OCI-LY7 (cell line): ENCODE data around the gene FRMD5.

Experiments
- EZH2phosphoT487 ChIP-seq: fragments of 200-600 bp; sonication (generic); IDR thresholded peaks from 2 replicates; pipeline ENCODE4 v1.6.1; 2018; ENCODE audit warnings: low read depth, borderline replicate concordance, mild to moderate bottlenecking, mixed run types, antibody characterized with exemption, low read length, moderate library complexity, mixed read lengths
- TF ChIP-seq, protein P1 (sequence below): fragments of 200-600 bp; sonication (generic); conservative IDR thresholded peaks from 2 replicates; pipeline ENCODE4 v1.5.1; 2014; ENCODE audit warnings: mild to moderate bottlenecking, antibody characterized with exemption, low read length, moderate library complexity, mixed read lengths

DNA sequence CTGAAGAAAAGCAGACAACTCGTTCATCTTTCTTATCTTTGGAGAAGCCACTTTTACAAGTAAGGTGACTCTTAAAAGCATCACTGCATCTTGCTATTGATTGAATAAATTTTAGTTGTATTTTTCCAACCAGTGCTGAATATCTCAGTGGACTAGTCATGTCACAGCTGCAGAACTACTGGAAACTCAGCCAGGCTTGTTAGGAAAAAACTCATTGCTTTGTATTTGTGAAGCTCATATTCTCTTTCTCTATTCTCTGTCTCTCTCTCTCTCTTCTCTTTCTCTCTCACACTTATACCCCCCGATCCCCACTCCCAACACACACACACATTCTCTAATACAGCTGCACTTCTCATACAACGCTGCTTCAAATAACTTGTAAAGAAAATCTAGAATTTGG lies 264.0 kb downstream of the FRMD5 start:
- TF ChIP-seq, protein P1, sequence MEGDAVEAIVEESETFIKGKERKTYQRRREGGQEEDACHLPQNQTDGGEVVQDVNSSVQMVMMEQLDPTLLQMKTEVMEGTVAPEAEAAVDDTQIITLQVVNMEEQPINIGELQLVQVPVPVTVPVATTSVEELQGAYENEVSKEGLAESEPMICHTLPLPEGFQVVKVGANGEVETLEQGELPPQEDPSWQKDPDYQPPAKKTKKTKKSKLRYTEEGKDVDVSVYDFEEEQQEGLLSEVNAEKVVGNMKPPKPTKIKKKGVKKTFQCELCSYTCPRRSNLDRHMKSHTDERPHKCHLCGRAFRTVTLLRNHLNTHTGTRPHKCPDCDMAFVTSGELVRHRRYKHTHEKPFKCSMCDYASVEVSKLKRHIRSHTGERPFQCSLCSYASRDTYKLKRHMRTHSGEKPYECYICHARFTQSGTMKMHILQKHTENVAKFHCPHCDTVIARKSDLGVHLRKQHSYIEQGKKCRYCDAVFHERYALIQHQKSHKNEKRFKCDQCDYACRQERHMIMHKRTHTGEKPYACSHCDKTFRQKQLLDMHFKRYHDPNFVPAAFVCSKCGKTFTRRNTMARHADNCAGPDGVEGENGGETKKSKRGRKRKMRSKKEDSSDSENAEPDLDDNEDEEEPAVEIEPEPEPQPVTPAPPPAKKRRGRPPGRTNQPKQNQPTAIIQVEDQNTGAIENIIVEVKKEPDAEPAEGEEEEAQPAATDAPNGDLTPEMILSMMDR = no peak
- no peak for TF ChIP-seq EZH2phosphoT487
